H1 (cell line): ENCODE data around the gene ZNF777. TPM values are rescaled to one million over a fixed set of nuclear protein-coding genes. Genes with fewer than 3 reads are reported as not detected.

Source experiments
- CTCF ChIA-PET: fragments of 300-600 bp; sonication (Branson Sonifier 250); formaldehyde crosslinking; loops from one replicate; lab custom pipeline; 2021; ENCODE audit not compliant: partially characterized antibody; lab: Charles Lee
- POLR2A ChIA-PET: fragments of 300-600 bp; sonication (Branson Sonifier 250); formaldehyde crosslinking; loops from one replicate; lab custom pipeline; 2021; ENCODE audit warnings: inconsistent platforms; ENCODE audit not compliant: partially characterized antibody; lab: Charles Lee
- DNase-seq, 2 experiments: peaks; one replicate each; pipeline versions ENCODE4 v3.0.0 to v3.0.0-alpha.2; 2010 to 2022; ENCODE audit warnings: low spot score in 2 of 2, low read depth in 1 of 2, mixed read lengths in 1 of 2
- FAIRE-seq: peaks from 2 replicates; lab custom pipeline; 2011; peaks lifted over from hg19 to GRCh38; lab: Jason Lieb, UNC
- H2AFZ ChIP-seq: 2 replicates; pipeline ENCODE4 v1.8.1; 2012; ENCODE audit warnings: low read length, inconsistent platforms
- H2AK5ac ChIP-seq: 2 replicates; pipeline ENCODE4 v1.6.1; 2013; ENCODE audit warnings: low read depth, low read length
- H2BK120ac ChIP-seq: replicated peaks from 2 replicates; pipeline ENCODE3; 2013; ENCODE audit warnings: low read depth, low read length, inconsistent platforms
- H2BK12ac ChIP-seq: 2 replicates; pipeline ENCODE4 v1.6.1; 2013; ENCODE audit warnings: low read depth, low read length
- H2BK15ac ChIP-seq: 2 replicates; pipeline ENCODE4 v1.6.1; 2013; ENCODE audit warnings: low read length
- H2BK20ac ChIP-seq: 2 replicates; pipeline ENCODE4 v1.6.1; 2013; ENCODE audit warnings: low read length
- H2BK5ac ChIP-seq: 2 replicates; pipeline ENCODE4 v1.6.1; 2013; ENCODE audit warnings: low read depth, low read length
- H3K14ac ChIP-seq: 2 replicates; pipeline ENCODE4 v1.6.1; 2013; ENCODE audit warnings: inconsistent platforms; ENCODE audit not compliant: insufficient read length
- H3K18ac ChIP-seq: 2 replicates; pipeline ENCODE4 v1.6.1; 2013; ENCODE audit warnings: low read length; ENCODE audit errors: extremely low read depth
- H3K23ac ChIP-seq: 2 replicates; pipeline ENCODE4 v1.6.1; 2013; ENCODE audit warnings: inconsistent platforms; ENCODE audit not compliant: insufficient read length
- H3K23me2 ChIP-seq: 2 replicates; pipeline ENCODE4 v1.6.1; 2013; ENCODE audit warnings: low read depth, low read length
- H3K27ac ChIP-seq: 2 replicates; pipeline ENCODE4 v1.6.1; 2011; ENCODE audit warnings: low read depth, low read length, inconsistent platforms
- H3K27me3 ChIP-seq, 4 experiments: replicated peaks in 1 of 4; 1 replicate in 1 of 4; 2 replicates in 3 of 4; pipeline versions ENCODE4 v1.6.1 to v1.8.1; 2011 to 2013; ENCODE audit warnings: low read length in 3 of 4, mild to moderate bottlenecking in 3 of 4, inconsistent platforms in 2 of 4, mixed read lengths in 2 of 4, moderate library complexity in 1 of 4; ENCODE audit not compliant: control insufficient read depth in 3 of 4, insufficient read depth in 3 of 4; ENCODE audit errors: extremely low read depth in 1 of 4
- H3K36me3 ChIP-seq, 4 experiments: 2 replicates each; pipeline versions ENCODE4 v1.6.1 to v1.8.1; 2011 to 2013; ENCODE audit warnings: mild to moderate bottlenecking in 4 of 4, low read length in 3 of 4, moderate library complexity in 2 of 4, control low read depth in 1 of 4, inconsistent platforms in 1 of 4; ENCODE audit not compliant: insufficient read depth in 4 of 4, control insufficient read depth in 2 of 4
- H3K4ac ChIP-seq: replicated peaks from 2 replicates; pipeline ENCODE3; 2013; ENCODE audit warnings: low read length, low read depth, mixed read lengths, inconsistent platforms; ENCODE audit not compliant: insufficient read length
- H3K4me1 ChIP-seq, 4 experiments: replicated peaks in 1 of 4; 1 replicate in 1 of 4; 2 replicates in 3 of 4; pipeline versions ENCODE4 v1.6.1 to v1.8.1; 2011 to 2013; ENCODE audit warnings: low read length in 3 of 4, inconsistent platforms in 2 of 4, mixed read lengths in 1 of 4; ENCODE audit not compliant: insufficient read depth in 4 of 4, control insufficient read depth in 3 of 4
- H3K4me2 ChIP-seq, 2 experiments: 2 replicates each; pipeline versions ENCODE4 v1.6.1 to v1.8.1; 2011 to 2013; ENCODE audit warnings: low read depth in 2 of 2, low read length in 2 of 2, control low read depth in 1 of 2, inconsistent platforms in 1 of 2, mild to moderate bottlenecking in 1 of 2; ENCODE audit not compliant: insufficient read depth in 1 of 2
- H3K4me3 ChIP-seq, 4 experiments: fragments of 200-600, 300-600 bp in 1 of 4; sonication (generic), shearing (Covaris generic), sonication (Bioruptor Twin) in 1 of 4; 2 replicates each; pipeline versions ENCODE4 v1.5.1 to v1.8.1; 2011 to 2016; ENCODE audit warnings: low read length in 4 of 4, low read depth in 3 of 4, control low read depth in 2 of 4, inconsistent platforms in 2 of 4, mild to moderate bottlenecking in 2 of 4, mixed read lengths in 1 of 4, moderate library complexity in 1 of 4; ENCODE audit not compliant: insufficient read depth in 2 of 4; ENCODE audit errors: extremely low read depth in 1 of 4
- H3K56ac ChIP-seq: replicated peaks from 2 replicates; pipeline ENCODE3; 2013; ENCODE audit warnings: low read depth, mild to moderate bottlenecking, mixed read lengths, low read length, inconsistent platforms; ENCODE audit not compliant: insufficient read length
- H3K79me1 ChIP-seq: 2 replicates; pipeline ENCODE4 v1.6.1; 2013; ENCODE audit warnings: low read depth, low read length, control low read depth
- H3K79me2 ChIP-seq, 2 experiments: 2 replicates each; pipeline versions ENCODE4 v1.6.1 to v1.8.1; 2012 to 2013; ENCODE audit warnings: low read length in 2 of 2, mild to moderate bottlenecking in 2 of 2, inconsistent platforms in 1 of 2; ENCODE audit not compliant: insufficient read depth in 2 of 2, control insufficient read depth in 1 of 2
- H3K9ac ChIP-seq, 4 experiments: replicated peaks in 1 of 4; 1 replicate in 1 of 4; 2 replicates in 3 of 4; pipeline versions ENCODE4 v1.6.1 to v1.8.1; 2011 to 2013; ENCODE audit warnings: low read depth in 3 of 4, low read length in 3 of 4, control low read depth in 2 of 4, mild to moderate bottlenecking in 2 of 4, moderate library complexity in 2 of 4, inconsistent platforms in 1 of 4; ENCODE audit errors: extremely low read depth in 1 of 4
- H3K9me3 ChIP-seq, 2 experiments: 2 replicates each; pipeline versions ENCODE4 v1.6.1 to v1.8.1; 2012 to 2013; ENCODE audit warnings: mild to moderate bottlenecking in 2 of 2, moderate library complexity in 2 of 2, control low read depth in 1 of 2, inconsistent platforms in 1 of 2, low read depth in 1 of 2, low read length in 1 of 2, mixed read lengths in 1 of 2; ENCODE audit not compliant: insufficient read depth in 2 of 2
- H4K20me1 ChIP-seq, 2 experiments: replicated peaks in 1 of 2; 2 replicates each; pipeline versions ENCODE3 to v1.8.1; 2011 to 2013; ENCODE audit warnings: inconsistent platforms in 2 of 2, low read length in 2 of 2, mild to moderate bottlenecking in 1 of 2; ENCODE audit not compliant: insufficient read depth in 2 of 2, control insufficient read depth in 1 of 2
- H4K5ac ChIP-seq: 2 replicates; pipeline ENCODE4 v1.6.1; 2013; ENCODE audit warnings: low read length, low read depth, mixed read lengths, inconsistent platforms; ENCODE audit not compliant: insufficient read length
- H4K8ac ChIP-seq: 2 replicates; pipeline ENCODE4 v1.8.0; 2013; ENCODE audit warnings: mild to moderate bottlenecking, moderate library complexity, low read length, inconsistent platforms; ENCODE audit not compliant: insufficient read depth; ENCODE audit errors: extremely low read depth
- H4K91ac ChIP-seq: replicated peaks from 2 replicates; pipeline ENCODE3; 2013; ENCODE audit warnings: low read length, mixed read lengths, inconsistent platforms; ENCODE audit not compliant: insufficient read length
- BACH1 ChIP-seq: IDR thresholded peaks from 2 replicates; pipeline ENCODE4 v1.6.1; 2012; ENCODE audit warnings: low read length, improper control_type of control experiment
- CBX8 ChIP-seq: fragments of 300-800, 300-1000 bp; sonication (generic); IDR thresholded peaks from 2 replicates; pipeline ENCODE4 v1.7.1; 2016; ENCODE audit warnings: low read depth, low read length, borderline replicate concordance
- KDM5A ChIP-seq: fragments of 200-600 bp; IDR thresholded peaks from 2 replicates; pipeline ENCODE4 v1.7.1; 2012; ENCODE audit warnings: mild to moderate bottlenecking, low read length, inconsistent platforms, mixed read lengths
- MAFK ChIP-seq: IDR thresholded peaks from 2 replicates; pipeline ENCODE4 v1.6.1; 2012; ENCODE audit warnings: low read depth, mild to moderate bottlenecking, improper control_type of control experiment, low read length
- POU5F1 ChIP-seq: IDR thresholded peaks from 2 replicates; pipeline ENCODE4 v1.6.1; 2011; ENCODE audit warnings: low read depth, mild to moderate bottlenecking, low read length, moderate library complexity
- RXRA ChIP-seq: IDR thresholded peaks from 2 replicates; pipeline ENCODE4 v1.6.1; 2011; ENCODE audit warnings: low read depth, mild to moderate bottlenecking, low read length, moderate library complexity; ENCODE audit not compliant: insufficient read depth
- SIRT6 ChIP-seq: IDR thresholded peaks from one replicate; pipeline ENCODE4 v1.7.1; 2012; ENCODE audit warnings: low read length, inconsistent platforms
- SP2 ChIP-seq: IDR thresholded peaks from 2 replicates; pipeline ENCODE4 v1.6.1; 2012; ENCODE audit warnings: mild to moderate bottlenecking, low read length, inconsistent platforms
- SUZ12 ChIP-seq: fragments of 200-600 bp; sonication (generic); IDR thresholded peaks from 2 replicates; pipeline ENCODE4 v1.6.1; 2012; ENCODE audit warnings: mild to moderate bottlenecking, inconsistent platforms, low read length, moderate library complexity, mixed read lengths
- WGBS, 2 experiments: shearing (Covaris generic) in 1 of 2; methylation state at CpG; one replicate each; pipeline versions ENCODE4 v1.1.6 to v1.1.7; 2013 to 2015; ENCODE audit warnings: low lambda C conversion rate in 2 of 2, mixed read lengths in 2 of 2, inconsistent platforms in 1 of 2, low coverage in 1 of 2, missing lambda C conversion rate in 1 of 2; ENCODE audit not compliant: insufficient replicate concordance in 2 of 2, insufficient coverage in 1 of 2, insufficient read length in 1 of 2; ENCODE audit errors: extremely low coverage in 1 of 2, missing lambda C conversion rate in 1 of 2; 5-methylcytosine and 5-hydroxymethylcytosine counted together
- polyA plus RNA-seq, 7 experiments: library from polyadenylated mRNA; depleted of rRNA in 3 of 7; stranded (reverse) in 5 of 7; unstranded in 2 of 7; fragments of >200 nt in 5 of 7; fragments of 200-250 nt in 2 of 7; gene quantifications; 1 replicate in 5 of 7; 2 replicates in 1 of 7; 4 replicates in 1 of 7; pipeline versions ENCODE4 v1.2.1 to v1.2.3, GENCODE V29; 2011 to 2013; ENCODE audit warnings: missing spikeins in 2 of 7, mixed read lengths in 2 of 7
- total RNA-seq: library from RNA; stranded (reverse); fragmentation: NEBNext Ultra II Directional; extraction: Animal tissue kit (Norgen Biotek cat#: 25700); gene quantifications from 2 replicates; pipeline ENCODE4 v1.2.1, GENCODE V29; 2021
- TF ChIP-seq, protein P1 (sequence below): IDR thresholded peaks from 2 replicates; pipeline ENCODE4 v1.6.1; 2012; ENCODE audit warnings: inconsistent platforms

Gene ZNF777
- total and polyA plus RNA-seq, 2 of the 8 experiments (the other 6 are each of a cell fraction or from before 2014, with no cell fraction given), result 8.0 to 10.1 TPM

DNA sequence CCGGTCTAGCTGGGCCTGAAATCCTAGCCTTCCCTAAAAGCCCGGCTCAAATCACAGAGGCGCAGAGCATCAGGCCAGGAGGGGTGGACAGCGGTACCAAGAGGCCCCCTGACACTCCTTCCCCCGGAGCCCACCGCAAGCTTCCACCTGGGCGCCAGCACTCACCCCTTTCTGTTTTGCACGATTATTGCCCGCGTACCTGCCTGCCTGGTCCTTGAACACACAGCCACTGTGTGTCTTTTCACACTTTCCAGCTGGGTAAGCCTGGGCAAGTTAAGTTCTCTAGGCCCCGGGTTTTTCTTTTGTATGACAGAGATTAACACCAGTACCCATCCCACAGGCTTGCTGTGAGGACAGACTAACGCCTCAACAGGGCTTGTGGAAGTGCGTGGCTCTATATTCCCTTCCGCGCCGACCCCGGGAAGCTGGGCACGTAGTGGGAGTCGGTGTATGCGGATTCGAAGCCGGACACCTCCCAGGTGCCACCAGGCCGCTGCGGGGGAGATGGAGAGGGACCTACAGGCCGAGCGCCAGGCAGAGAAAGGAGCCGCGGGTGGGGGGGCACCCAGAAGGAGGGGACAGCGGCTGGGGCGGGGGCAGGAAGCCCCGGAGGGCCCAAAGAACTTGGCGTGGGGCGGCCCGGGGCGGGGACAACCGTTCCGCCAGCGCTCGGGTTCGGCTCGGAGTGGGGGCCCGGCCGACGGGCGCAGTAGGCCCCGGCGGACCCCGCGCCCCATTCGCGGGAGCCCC is 36.0 kb upstream of the ZNF777 start:
- Histone ChIP-seq H3K79me2 (peaks cover 0 to 12% of the 10 kb centered on the region in 2 experiments; a peak in 2 of 4 replicates), H3K23ac (no peak overlapping the region), H3K4me1 (no peaks in the 10 kb centered on the region; a peak in 2 of 7 replicates), H4K8ac (no peak overlapping the region), H2BK15ac (no peak overlapping the region), H3K23me2 (0 out of 2 replicates have a peak, but pooled peaks cover 4% of the 10 kb centered on the region), H3K4me2 (peak overlapping the region; percentile 84 to 91), H2AK5ac (no peak overlapping the region), H4K91ac (no peak overlapping the region), H3K9ac (peak overlapping the region; percentile 29 to 98 (median 61); a peak in 6 of 7 replicates), H2BK20ac (no peak overlapping the region), H2BK12ac (no peak overlapping the region), H3K79me1 (no peaks in the 10 kb centered on the region; the same call in 1 of the 2 replicates), H3K18ac (no peak overlapping the region), H4K5ac (no peak overlapping the region), H4K20me1 (peaks cover 3 to 6% of the 10 kb centered on the region in 2 experiments), H3K27ac (no peak overlapping the region), H3K4ac (no peak overlapping the region), H3K36me3 (peaks cover 5 to 15% (median 11%) of the 10 kb centered on the region in 4 experiments; a peak in 5 of 8 replicates), H3K27me3 (peaks cover 0 to 3% (median under 1%) of the 10 kb centered on the region in 4 experiments; a peak in 2 of 7 replicates), H2BK5ac (no peak overlapping the region), H3K9me3 (no peaks in the 10 kb centered on the region), H3K56ac (no peak overlapping the region), H2AFZ (no peak overlapping the region; the same call in 1 of the 2 replicates), H2BK120ac (no peak overlapping the region), H3K4me3 (peak overlapping the region; percentile 39 to 82 (median 67)), H3K14ac (no peak overlapping the region)
- CTCF ChIA-PET, result interaction anchor here (0.5 to 2.3 kb wide), 10 partner anchors 10 to 418 kb away, joined by 3 to 12 read pairs (median 3); no protein-coding TSS in a partner anchor
- DNase-seq (peak in 1 of 2 experiments; percentile 55), FAIRE-seq (no peak)
- POLR2A ChIA-PET, result no interaction called here
- TF ChIP-seq SIRT6 (no peak), KDM5A (no peak), RXRA (no peak), MAFK (no peak), SP2 (no peak), CBX8 (no peak), POU5F1 (no peak), BACH1 (no peak), SUZ12 (no peak)
- TF ChIP-seq, protein P1, sequence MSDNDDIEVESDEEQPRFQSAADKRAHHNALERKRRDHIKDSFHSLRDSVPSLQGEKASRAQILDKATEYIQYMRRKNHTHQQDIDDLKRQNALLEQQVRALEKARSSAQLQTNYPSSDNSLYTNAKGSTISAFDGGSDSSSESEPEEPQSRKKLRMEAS, result no peak
- WGBS, 2 experiments, result 25% methylated on average over 22 of the region's 51 CpGs; no CpG with 5 or more reads in 1 of the 2 experiments
